Small intestine (tissue), 7 donors: ENCODE data around the gene LTB4R. TPM values are rescaled to one million over a fixed set of nuclear protein-coding genes. Genes with fewer than 3 reads are reported as not detected.

Experiments
- DNase-seq, 2 donors: peaks; one replicate each; pipeline versions ENCODE4 v3.0.0 to v3.0.0-alpha.2; 2013
- FAIRE-seq: peaks from 2 replicates; lab custom pipeline; 2012; peaks lifted over from hg19 to GRCh38; lab: Jason Lieb, UNC
- H3K27ac ChIP-seq, 3 donors: one replicate each; pipeline ENCODE4 v1.5.1; 2013; ENCODE audit warnings: low read length in 2 of 3, mild to moderate bottlenecking in 2 of 3, control low read depth in 1 of 3, inconsistent platforms in 1 of 3, low read depth in 1 of 3, moderate library complexity in 1 of 3
- H3K27me3 ChIP-seq, 3 donors: one replicate each; pipeline ENCODE4 v1.6.1; 2013; ENCODE audit warnings: low read length in 3 of 3, inconsistent platforms in 1 of 3; ENCODE audit not compliant: control insufficient read depth in 3 of 3, insufficient read depth in 3 of 3
- H3K36me3 ChIP-seq, 3 donors: one replicate each; pipeline ENCODE4 v1.6.1; 2013; ENCODE audit warnings: low read length in 3 of 3, inconsistent platforms in 1 of 3, low read depth in 1 of 3, mild to moderate bottlenecking in 1 of 3, moderate library complexity in 1 of 3; ENCODE audit not compliant: control insufficient read depth in 3 of 3, insufficient read depth in 2 of 3
- H3K4me1 ChIP-seq, 3 donors: one replicate each; pipeline ENCODE4 v1.6.1; 2013; ENCODE audit warnings: low read length in 2 of 3, inconsistent platforms in 1 of 3, low read depth in 1 of 3, mild to moderate bottlenecking in 1 of 3, moderate library complexity in 1 of 3; ENCODE audit not compliant: control insufficient read depth in 3 of 3, insufficient read depth in 2 of 3
- H3K4me3 ChIP-seq, 3 donors: one replicate each; pipeline ENCODE4 v1.5.1; 2013; ENCODE audit warnings: low read length in 3 of 3, control low read depth in 1 of 3, inconsistent platforms in 1 of 3, low read depth in 1 of 3, mild to moderate bottlenecking in 1 of 3, moderate library complexity in 1 of 3
- H3K9me3 ChIP-seq, 2 donors: one replicate each; pipeline ENCODE4 v1.6.1; 2013; ENCODE audit warnings: low read depth in 1 of 2, low read length in 1 of 2; ENCODE audit not compliant: control insufficient read depth in 2 of 2, insufficient read depth in 1 of 2
- WGBS, 3 donors: extraction: QIAGEN DNeasy Blood & Tissue Kit; methylation state at CpG; one replicate each; pipeline ENCODE4 v1.1.7; 2013; 5-methylcytosine and 5-hydroxymethylcytosine counted together
- polyA plus RNA-seq, 4 donors: library from polyadenylated mRNA; stranded (reverse) in 3 of 4; unstranded in 1 of 4; fragments of 200-250 nt in 3 of 4; fragments of 120-200 nt in 1 of 4; gene quantifications; one replicate each; pipeline versions ENCODE4 v1.2.1 to v1.2.3, GENCODE V29; 2013
- donor health status: healthy with polysubstance abuse.
- donor health status: control.
- donor health status: control.
- donor health status: Bipolar disorder and iron deficiency.
- donor health status: healthy.

LTB4R gene
- polyA plus RNA-seq, 4 donors, result 5.1 to 37.0 (median 15.8) TPM

DNA sequence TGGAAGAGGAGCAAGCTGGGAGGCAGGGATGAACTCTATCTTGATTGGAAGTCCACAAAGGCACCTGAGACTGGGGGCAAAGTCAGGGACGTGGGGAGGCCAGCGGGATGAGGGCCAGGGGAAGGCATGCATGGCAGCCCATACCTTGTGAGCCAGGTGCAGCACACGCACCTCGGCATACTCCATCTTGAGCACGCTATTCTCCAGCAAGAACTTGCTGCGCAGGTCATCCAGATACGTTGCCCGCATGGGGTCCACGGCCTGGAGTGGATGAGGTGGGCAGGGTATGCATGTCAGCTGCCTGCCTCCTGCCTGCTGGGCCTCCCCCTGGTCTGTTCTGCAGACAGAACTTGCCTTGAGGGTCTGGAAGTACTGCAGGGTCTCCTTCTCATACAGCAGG, 43.8 kb upstream of the LTB4R start:
- peaks cover 0 to 9% (median 4%) of the 10 kb centered on the region in 3 donors for H3K4me1 ChIP-seq
- no peak for DNase-seq
- H3K36me3 ChIP-seq, result peaks cover 0 to 67% (median 10%) of the 10 kb centered on the region in 3 donors
- no peaks in the 10 kb centered on the region for H3K27me3 ChIP-seq
- 92 to 96% (median 94%) methylated on average over 9 of the region's 9 CpGs for WGBS, 3 donors
- FAIRE-seq, result no peak
- no peak overlapping the region for H3K4me3 ChIP-seq
- no peak overlapping the region for H3K27ac ChIP-seq
- no peaks in the 10 kb centered on the region for H3K9me3 ChIP-seq

DNA sequence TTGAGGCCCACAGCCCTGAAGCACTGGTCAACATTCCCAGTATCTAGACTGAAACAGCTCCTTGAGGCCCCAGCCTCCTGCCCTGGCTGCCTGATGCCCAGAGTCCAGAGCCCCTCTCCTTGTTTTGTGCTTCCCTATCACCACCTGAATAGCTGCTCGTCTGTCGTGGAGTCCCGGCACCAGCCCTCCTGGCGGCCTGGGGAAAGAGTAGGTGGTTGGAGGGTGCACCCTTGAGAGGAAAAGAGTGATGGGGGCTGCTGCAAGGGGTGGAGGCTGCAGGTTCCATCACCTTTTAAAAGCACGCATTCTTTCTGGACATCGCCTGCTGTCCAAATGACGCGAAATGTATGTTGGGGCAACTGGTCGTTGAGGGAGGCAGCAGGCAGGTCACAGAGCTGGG, 43.1 kb upstream of the LTB4R start:
- Histone ChIP-seq H3K27me3 (no peaks in the 10 kb centered on the region), H3K4me3 (no peak overlapping the region), H3K36me3 (peaks cover 0 to 65% (median 10%) of the 10 kb centered on the region in 3 donors), H3K4me1 (peaks cover 0 to 9% (median 4%) of the 10 kb centered on the region in 3 donors), H3K27ac (no peak overlapping the region), H3K9me3 (no peaks in the 10 kb centered on the region)
- FAIRE-seq (no peak), DNase-seq (no peak)
- 90 to 95% (median 94%) methylated on average over 9 of the region's 9 CpGs for WGBS, 3 donors

DNA sequence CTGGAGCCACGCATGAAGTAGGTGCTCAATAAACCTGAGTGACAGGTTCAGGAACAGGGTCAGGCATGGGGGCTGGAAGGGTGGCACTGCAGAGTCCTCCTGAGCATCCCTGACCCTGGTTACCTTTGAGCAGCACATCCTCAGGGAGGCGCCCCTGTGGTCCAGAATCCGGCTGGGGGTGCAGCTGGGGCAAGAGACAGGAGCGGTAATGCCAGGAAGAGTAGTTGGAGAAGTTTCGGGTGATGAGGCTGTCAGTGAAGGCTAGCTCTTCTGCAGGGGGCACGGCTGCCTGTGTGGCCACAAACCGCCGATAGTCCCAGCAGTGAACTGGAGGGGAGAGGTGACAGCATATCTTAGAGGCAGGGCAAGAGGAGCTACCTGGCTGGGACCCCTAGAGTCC, 41.9 kb upstream of the LTB4R start:
- Histone ChIP-seq H3K36me3 (peaks cover 0 to 56% (median 10%) of the 10 kb centered on the region in 3 donors), H3K27ac (no peak overlapping the region), H3K4me3 (no peak overlapping the region), H3K9me3 (no peaks in the 10 kb centered on the region), H3K4me1 (peaks cover 0 to 12% (median 5%) of the 10 kb centered on the region in 3 donors), H3K27me3 (no peaks in the 10 kb centered on the region)
- WGBS, 3 donors, result 93 to 97% (median 94%) methylated on average over 8 of the region's 8 CpGs
- DNase-seq, result no peak
- no peak for FAIRE-seq

DNA sequence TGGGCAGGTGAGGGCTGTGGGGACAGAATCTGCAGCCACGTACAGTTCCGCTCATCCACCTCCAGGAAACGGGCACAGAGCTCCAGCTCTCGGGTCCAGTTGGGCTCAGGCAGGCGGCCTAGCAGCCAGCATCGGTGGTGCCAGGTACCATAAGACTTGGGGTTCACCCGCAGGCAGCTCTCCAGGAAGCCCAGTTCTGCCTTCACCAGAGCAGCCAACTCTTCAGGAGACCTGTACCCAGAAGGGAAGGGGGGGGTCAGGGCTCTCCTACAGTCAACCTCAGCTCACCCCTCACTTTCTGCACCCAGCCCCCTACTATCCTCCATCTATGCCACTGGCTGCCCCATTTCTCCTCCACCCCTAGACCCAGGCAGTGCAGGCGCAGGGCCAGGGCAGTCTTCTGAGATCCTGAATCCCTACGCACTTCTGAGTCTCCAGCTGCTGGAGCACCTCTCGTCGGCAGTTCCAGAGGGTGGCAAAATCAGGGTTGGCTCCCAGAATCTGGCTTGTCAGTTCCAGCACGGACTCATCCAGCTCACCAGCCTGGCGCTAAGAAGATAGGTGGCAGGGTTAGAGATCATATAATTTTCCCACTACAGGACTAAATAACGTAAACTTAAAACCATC, 41.3 kb upstream of the LTB4R start:
- no peaks in the 10 kb centered on the region for H3K9me3 ChIP-seq
- peaks cover 0 to 12% (median 6%) of the 10 kb centered on the region in 3 donors for H3K4me1 ChIP-seq
- DNase-seq (no peak), FAIRE-seq (no peak)
- H3K27ac ChIP-seq, result no peak overlapping the region
- no peak overlapping the region for H3K4me3 ChIP-seq
- no peaks in the 10 kb centered on the region for H3K27me3 ChIP-seq
- 93 to 95% (median 95%) methylated on average over 14 of the region's 14 CpGs for WGBS, 3 donors
- H3K36me3 ChIP-seq, result peaks cover 0 to 49% (median 10%) of the 10 kb centered on the region in 3 donors

DNA sequence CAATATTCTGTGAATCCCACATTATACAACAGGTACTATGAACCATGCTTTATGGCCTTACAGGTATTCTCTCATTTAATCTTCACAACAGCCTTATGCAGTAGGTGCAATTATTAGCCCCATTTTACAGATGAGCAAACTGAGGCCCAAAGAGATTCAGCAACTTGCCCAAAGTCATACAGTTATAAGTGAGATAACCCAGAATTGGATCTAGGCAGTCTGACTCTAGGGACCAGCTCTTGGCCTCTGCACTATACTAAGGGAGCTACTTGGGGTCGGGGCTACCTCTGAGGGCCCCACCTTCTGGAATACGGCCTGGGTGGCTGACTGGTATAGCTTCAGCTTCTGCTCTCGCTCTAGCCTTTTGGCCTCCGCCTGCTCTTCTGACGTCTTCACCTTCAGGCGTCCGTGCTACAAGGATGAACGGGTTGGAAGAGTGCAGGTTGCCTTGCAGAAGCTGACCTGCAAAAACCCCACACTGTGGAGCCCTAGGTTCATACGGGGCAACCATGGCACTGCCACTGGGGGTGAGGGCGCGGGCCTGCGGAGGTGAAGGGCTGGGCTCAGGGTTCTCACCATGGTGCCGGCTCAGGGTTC, 40.7 kb upstream of the LTB4R start:
- DNase-seq, result no peak
- no peak for FAIRE-seq
- H3K27me3 ChIP-seq, result no peaks in the 10 kb centered on the region
- H3K4me3 ChIP-seq, result peak overlapping the region; percentile 80 to 90 (median 83)
- H3K9me3 ChIP-seq, result no peaks in the 10 kb centered on the region
- 5 to 12% (median 5%) methylated on average over 13 of the region's 13 CpGs for WGBS, 3 donors
- peak overlapping the region; percentile 95 to 96 (median 95) for H3K27ac ChIP-seq
- peaks cover 0 to 46% (median 10%) of the 10 kb centered on the region in 3 donors for H3K36me3 ChIP-seq
- peaks cover 0 to 12% (median 6%) of the 10 kb centered on the region in 3 donors for H3K4me1 ChIP-seq

DNA sequence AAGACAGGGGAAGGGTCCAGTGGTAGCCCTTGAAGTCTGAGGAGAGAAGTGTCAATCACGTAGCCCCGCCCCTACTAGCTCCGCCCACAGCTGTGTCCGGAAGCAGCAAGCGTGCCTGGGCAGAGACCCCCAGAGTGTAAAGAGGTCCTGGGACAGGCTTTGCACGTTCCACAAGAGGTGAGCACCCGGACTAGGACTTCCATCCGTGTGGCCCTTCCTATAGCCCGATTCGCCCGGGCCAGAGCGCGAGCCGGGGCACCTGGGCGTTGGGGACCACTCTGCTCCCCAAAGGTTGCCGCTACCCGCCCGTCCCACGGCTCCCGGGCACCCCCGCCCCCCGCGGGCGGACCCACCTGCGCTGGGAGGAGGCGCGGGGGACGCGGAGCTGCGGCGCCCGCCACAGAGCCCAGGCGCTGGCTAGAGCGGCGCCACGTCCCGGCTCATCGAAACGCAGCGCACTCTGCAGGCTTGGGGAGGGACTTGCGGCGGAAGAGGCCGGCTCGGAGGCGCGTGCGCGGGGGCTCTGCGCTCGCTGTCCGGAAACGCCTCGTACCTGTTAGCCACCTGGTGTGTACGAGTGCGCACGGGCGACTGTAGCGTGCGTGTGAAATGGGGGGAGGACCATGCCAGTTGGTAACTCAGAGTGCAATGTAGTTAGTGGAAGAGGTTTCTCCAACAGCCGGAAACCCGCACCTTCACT, 40.0 kb upstream of the LTB4R start, which contains the start of gene RABGGTA:
Gene RABGGTA, minus strand, starts transcription at position 464 of the 700 bp plus-strand sequence. CDS start 482 bp downstream, outside the sequence.
- DNase-seq, result peak; percentile 92 to 96
- Histone ChIP-seq H3K4me3 (peak within 1 kb of the TSS; percentile 80 to 90 (median 83)), H3K27me3 (no peaks in the 10 kb centered on the region), H3K36me3 (peaks cover 0 to 42% (median 8%) of the 10 kb centered on the region in 3 donors), H3K9me3 (no peaks in the 10 kb centered on the region), H3K4me1 (peaks cover 0 to 12% (median 6%) of the 10 kb centered on the region in 3 donors), H3K27ac (peak within 1 kb of the TSS; percentile 95 to 96 (median 95))
- no peak for FAIRE-seq
- 0% methylated on average over 44 to 61 of the region's 61 CpGs for WGBS, 3 donors

DNA sequence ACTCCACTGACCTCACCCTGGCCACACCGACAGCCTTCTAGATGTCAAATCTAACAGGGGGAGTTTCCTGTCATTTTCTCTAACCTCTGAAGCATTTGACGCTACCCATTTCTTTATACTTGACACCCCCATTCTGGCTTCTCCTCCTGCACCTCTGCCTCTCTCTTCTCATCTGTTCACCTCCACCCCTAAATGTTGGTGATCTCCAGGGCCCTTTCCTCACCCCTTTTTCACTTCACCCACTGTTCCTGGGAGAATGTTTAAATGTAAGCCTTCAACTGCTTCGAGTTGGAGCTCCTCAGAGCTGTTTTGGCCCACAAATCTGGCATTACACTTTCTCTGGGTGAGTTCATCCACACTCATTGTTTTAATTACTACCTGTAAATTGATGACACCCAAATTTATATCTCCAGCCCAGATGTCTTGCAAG, 39.5 kb upstream of the LTB4R start:
- 5 to 15% (median 9%) methylated on average over 3 of the region's 3 CpGs for WGBS, 3 donors
- Histone ChIP-seq H3K36me3 (peaks cover 0 to 36% (median 2%) of the 10 kb centered on the region in 3 donors), H3K4me3 (peak overlapping the region; percentile 56 to 83 (median 80)), H3K9me3 (no peaks in the 10 kb centered on the region), H3K27me3 (no peaks in the 10 kb centered on the region), H3K27ac (peak overlapping the region; percentile 59 to 95 (median 95)), H3K4me1 (peaks cover 0 to 12% (median 6%) of the 10 kb centered on the region in 3 donors)
- no peak for DNase-seq
- FAIRE-seq, result no peak

DNA sequence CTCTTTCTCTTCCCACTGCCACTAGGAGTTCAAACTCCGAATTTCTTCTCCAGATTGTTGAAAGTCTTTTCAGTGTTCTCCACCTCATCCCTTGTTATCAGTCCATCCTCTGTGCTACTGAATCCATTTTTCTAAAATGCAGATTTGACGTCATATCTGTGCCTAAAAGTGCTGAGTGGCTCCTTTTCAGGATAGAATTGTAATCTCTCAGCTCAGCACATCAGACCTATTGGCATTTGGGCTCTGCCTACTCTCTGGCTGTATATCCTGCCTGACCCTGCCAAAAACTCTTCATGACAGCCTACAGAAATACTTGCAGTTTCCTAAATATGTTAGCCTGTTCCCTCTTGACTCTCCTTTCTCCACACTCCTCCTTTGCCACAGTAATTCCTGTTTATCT, 38.8 kb upstream of the LTB4R start:
- 89 to 91% (median 90%) methylated on average over 2 of the region's 2 CpGs for WGBS, 3 donors
- Histone ChIP-seq H3K27ac (peak overlapping the region in 1 of 3 donors; percentile 95), H3K4me1 (peaks cover 0 to 12% (median 6%) of the 10 kb centered on the region in 3 donors), H3K4me3 (no peak overlapping the region), H3K36me3 (peaks cover 0 to 30% (median 0%) of the 10 kb centered on the region in 3 donors), H3K27me3 (no peaks in the 10 kb centered on the region), H3K9me3 (no peaks in the 10 kb centered on the region)
- no peak for DNase-seq
- no peak for FAIRE-seq
